KBM-7 (cell line): ENCODE results near the gene IRF7.
"Not testable (repeated sequence)": the region's sequence is repeated elsewhere in the genome, so short reads cannot be mapped to it uniquely, and the experiment has no call there.

Experiments
- DNase-seq: peaks from one replicate; pipeline ENCODE4 v3.0.0-alpha.2; 2015
- in situ Hi-C: fragments of 300-500 bp; cut with MboI; formaldehyde crosslinking; loops from 2 replicates; pipeline ENCODE4 v1.14.3; 2020; ENCODE audit warnings: low sequenced_read_pairs, low pct_unique_long_range_greater_than_20kb, mixed read lengths

IRF7 gene

GRCh38 chr11:615504-616319, at the start of gene IRF7:
Gene IRF7, minus strand, starts transcription at chr11:615950. Its CDS starts 586 bp downstream, at chr11:615364.
- in situ Hi-C loops = no loop called here
- DNase-seq = peak; percentile 98

GRCh38 chr11:665062-665703, 49.4 kb upstream of the IRF7 start:
- in situ Hi-C loops = no loop called here
- DNase-seq = no peak

GRCh38 chr11:662689-663274, 47.0 kb upstream of the IRF7 start:
- peak; percentile 55 for DNase-seq
- in situ Hi-C loops = no loop called here

GRCh38 chr11:660681-661444, 45.1 kb upstream of the IRF7 start:
- DNase-seq = no peak
- in situ Hi-C loops = no loop called here

- in situ Hi-C loops = no loop called here
These were observed 44.5 kb upstream of the IRF7 start for GRCh38 chr11:660281-660680.

GRCh38 chr11:659532-660085, 43.9 kb upstream of the IRF7 start:
- DNase-seq = no peak
- in situ Hi-C loops = no loop called here

More at GRCh38 chr11:660281-660680, 44.5 kb upstream of the IRF7 start:
- no peak for DNase-seq

- DNase-seq = no peak
- in situ Hi-C loops = no loop called here
These were observed 42.0 kb upstream of the IRF7 start for GRCh38 chr11:657691-658126.

- DNase-seq = no peak
- in situ Hi-C loops = no loop called here
These were observed 41.1 kb upstream of the IRF7 start for GRCh38 chr11:656866-657265.

- DNase-seq = no peak
- in situ Hi-C loops = no loop called here
These were observed 40.7 kb upstream of the IRF7 start for GRCh38 chr11:656426-656825.

GRCh38 chr11:655036-655726, 39.4 kb upstream of the IRF7 start:
- no peak for DNase-seq
- in situ Hi-C loops = no loop called here

GRCh38 chr11:654444-654843, 38.7 kb upstream of the IRF7 start:
- DNase-seq, in situ Hi-C loops: not testable (repeated sequence)

- DNase-seq = no peak
- in situ Hi-C loops = no loop called here
These were observed 38.1 kb upstream of the IRF7 start for GRCh38 chr11:653837-654236.

- DNase-seq, in situ Hi-C loops: not testable (repeated sequence)
These were observed 37.4 kb upstream of the IRF7 start for GRCh38 chr11:653136-653535.

GRCh38 chr11:650482-650881, 34.7 kb upstream of the IRF7 start:
- in situ Hi-C loops = no loop called here

GRCh38 chr11:647672-648158, 32.0 kb upstream of the IRF7 start:
- in situ Hi-C loops = not testable (repeated sequence)

More at GRCh38 chr11:650482-650881, 34.7 kb upstream of the IRF7 start:
- no peak for DNase-seq

GRCh38 chr11:646214-646613, 30.5 kb upstream of the IRF7 start:
- no peak for DNase-seq
- in situ Hi-C loops = no loop called here

More at GRCh38 chr11:647672-648158, 32.0 kb upstream of the IRF7 start:
- not testable (repeated sequence) for DNase-seq

- in situ Hi-C loops = no loop called here
- no peak for DNase-seq
These were observed 29.8 kb upstream of the IRF7 start for GRCh38 chr11:645536-645935.
